ENCODE results near the gene TCFL5. TPM values are rescaled to one million over a fixed set of nuclear protein-coding genes. Genes with fewer than 3 reads are reported as not detected.

TCFL5 gene
- total and polyA plus RNA-seq, 2 donors from 2014 or later = 6.1 to 11.5 TPM

- FAIRE-seq (no peak), DNase-seq (peak in 1 of 5 donors; percentile 91)
- Histone ChIP-seq H3K36me3 (ENCODE audit: control insufficient read depth in 2 of 3, insufficient read depth in 3 of 3, low read length in 3 of 3) (no peaks in the 10 kb centered on the region), H3K9me3 (ENCODE audit: control insufficient read depth in 2 of 3, insufficient read depth in 1 of 3, low read length in 3 of 3) (no peaks in the 10 kb centered on the region), H3K27me3 (ENCODE audit: control insufficient read depth, insufficient read depth, low read length) (no peaks in the 10 kb centered on the region), H3K4me1 (ENCODE audit: control insufficient read depth in 2 of 3, insufficient read depth in 2 of 3, low read depth in 1 of 3, low read length in 3 of 3) (peaks cover 0 to 3% (median 2%) of the 10 kb centered on the region in 3 donors), H3K4me3 (ENCODE audit: low read length in 3 of 3) (no peak overlapping the region), H3K27ac (ENCODE audit: low read depth in 2 of 2, low read length in 2 of 2) (no peak overlapping the region), H3K9ac (ENCODE audit: low read length in 3 of 3) (no peak overlapping the region)
- no peak for TF ChIP-seq CTCF (IDR thresholded peaks at IDR 0.05; ENCODE audit: borderline replicate concordance, extremely low read depth, insufficient read depth)
- intact Hi-C loops (cut with DNase I) = no loop called here
Measured at GRCh38 chr20:62838128-62838891, 23.3 kb downstream of the TCFL5 start.

GRCh38 chr20:62837790-62838127 lies 23.9 kb downstream of the TCFL5 start:
- FAIRE-seq (no peak), DNase-seq (no peak)
- no peaks in the 10 kb centered on the region for H3K9me3 ChIP-seq (ENCODE audit: control insufficient read depth in 2 of 3, insufficient read depth in 1 of 3, low read length in 3 of 3)
- H3K4me3 ChIP-seq (ENCODE audit: low read length in 3 of 3) = no peak overlapping the region
- H3K27me3 ChIP-seq (ENCODE audit: control insufficient read depth, insufficient read depth, low read length) = no peaks in the 10 kb centered on the region
- no peak overlapping the region for H3K27ac ChIP-seq (ENCODE audit: low read depth in 2 of 2, low read length in 2 of 2)
- H3K36me3 ChIP-seq (ENCODE audit: control insufficient read depth in 2 of 3, insufficient read depth in 3 of 3, low read length in 3 of 3) = no peaks in the 10 kb centered on the region
- intact Hi-C loops (cut with DNase I) = no loop called here
- no peak overlapping the region for H3K9ac ChIP-seq (ENCODE audit: low read length in 3 of 3)
- TF ChIP-seq CTCF (IDR thresholded peaks at IDR 0.05; ENCODE audit: borderline replicate concordance, extremely low read depth, insufficient read depth) = no peak
- H3K4me1 ChIP-seq (ENCODE audit: control insufficient read depth in 2 of 3, insufficient read depth in 2 of 3, low read depth in 1 of 3, low read length in 3 of 3) = peaks cover 0 to 5% (median 2%) of the 10 kb centered on the region in 3 donors

GRCh38 chr20:62836967-62837490 lies 24.6 kb downstream of the TCFL5 start:
- no peaks in the 10 kb centered on the region for H3K27me3 ChIP-seq (ENCODE audit: control insufficient read depth, insufficient read depth, low read length)
- no peaks in the 10 kb centered on the region for H3K9me3 ChIP-seq (ENCODE audit: control insufficient read depth in 2 of 3, insufficient read depth in 1 of 3, low read length in 3 of 3)
- H3K9ac ChIP-seq (ENCODE audit: low read length in 3 of 3) = no peak overlapping the region
- TF ChIP-seq CTCF (IDR thresholded peaks at IDR 0.05; ENCODE audit: borderline replicate concordance, extremely low read depth, insufficient read depth) = no peak
- H3K4me1 ChIP-seq (ENCODE audit: control insufficient read depth in 2 of 3, insufficient read depth in 2 of 3, low read depth in 1 of 3, low read length in 3 of 3) = peaks cover 0 to 11% (median 2%) of the 10 kb centered on the region in 3 donors
- DNase-seq = peak in 1 of 5 donors; percentile 68
- intact Hi-C loops (cut with DNase I) = no loop called here
- no peak overlapping the region for H3K4me3 ChIP-seq (ENCODE audit: low read length in 3 of 3)
- H3K27ac ChIP-seq (ENCODE audit: low read depth in 2 of 2, low read length in 2 of 2) = no peak overlapping the region
- H3K36me3 ChIP-seq (ENCODE audit: control insufficient read depth in 2 of 3, insufficient read depth in 3 of 3, low read length in 3 of 3) = no peaks in the 10 kb centered on the region
- FAIRE-seq = no peak
